G401 (cell line): Measurements from ENCODE around the gene MINDY4B. TPM values are rescaled to one million over a fixed set of nuclear protein-coding genes. Genes with fewer than 3 reads are reported as not detected.

Experiments used
- total RNA-seq: library from RNA; depleted of rRNA; stranded (reverse); fragments of >200 nt; shearing (Covaris generic); gene quantifications from 2 replicates; pipeline ENCODE4 v1.2.3, GENCODE V29; 2014; rRNA removed

MINDY4B gene
- total RNA-seq, 1 experiment from 2014 or later = not detected

Other genes with a start within 250 kb of the MINDY4B start
- not detected in 2 replicates for gene ERICH6, start 201.5 kb downstream of the MINDY4B start, total RNA-seq
- 20.7 and 36.6 TPM in 2 replicates for gene SIAH2, start 142.3 kb downstream of the MINDY4B start, total RNA-seq
- not detected in 2 replicates for gene CLRN1, start 67.3 kb upstream of the MINDY4B start, total RNA-seq
- not detected in 2 replicates for gene MED12L, start 180.2 kb upstream of the MINDY4B start, total RNA-seq